Esophagus muscularis mucosa (tissue), 4 donors: ENCODE results near the gene RBMS3.

Experiments
- EP300 ChIP-seq: sonication (generic); formaldehyde crosslinking; IDR thresholded peaks from one replicate; pipeline ENCODE4 v1.6.1; 2017; ENCODE audit warnings: antibody characterized with exemption
- POLR2A ChIP-seq: fragments of 450-650 bp; IDR thresholded peaks from one replicate; pipeline ENCODE4 v1.6.1; 2017; ENCODE audit warnings: antibody characterized with exemption, moderate library complexity, mild to moderate bottlenecking, low read depth
- POLR2AphosphoS5 ChIP-seq, 2 donors: sonication (generic); formaldehyde crosslinking; IDR thresholded peaks; one replicate each; pipeline ENCODE4 v1.6.1; 2017; ENCODE audit warnings: antibody characterized with exemption in 2 of 2
- TF ChIP-seq, protein P1 (sequence below), 3 experiments: fragments of 200-600 bp in 2 of 3; fragments of 450-650 bp in 1 of 3; sonication (generic) in 2 of 3; IDR thresholded peaks; one replicate each; pipeline ENCODE4 v1.5.1; 2017 to 2019; ENCODE audit warnings: antibody characterized with exemption in 3 of 3, mild to moderate bottlenecking in 2 of 3, moderate library complexity in 1 of 3

DNA sequence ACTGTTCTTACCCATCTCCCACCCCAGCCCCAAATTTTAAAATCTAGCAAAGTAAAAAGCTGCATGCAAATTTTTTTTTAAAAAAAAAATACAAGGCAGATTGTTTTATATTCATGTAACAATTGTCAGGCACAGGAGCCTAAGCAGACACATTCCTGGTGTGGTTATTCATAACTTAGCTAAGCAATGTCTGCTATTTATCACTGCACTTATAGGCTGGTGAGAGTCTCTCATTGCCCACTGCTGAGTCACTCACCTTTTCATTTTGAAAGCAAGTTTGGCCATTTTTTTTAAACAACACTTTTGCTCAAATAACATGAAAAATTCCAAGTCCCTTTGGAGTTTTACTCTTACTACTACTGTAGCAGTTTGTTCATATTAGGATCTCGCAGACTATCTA, 413.9 kb downstream of the RBMS3 start:
- TF ChIP-seq, protein P1, sequence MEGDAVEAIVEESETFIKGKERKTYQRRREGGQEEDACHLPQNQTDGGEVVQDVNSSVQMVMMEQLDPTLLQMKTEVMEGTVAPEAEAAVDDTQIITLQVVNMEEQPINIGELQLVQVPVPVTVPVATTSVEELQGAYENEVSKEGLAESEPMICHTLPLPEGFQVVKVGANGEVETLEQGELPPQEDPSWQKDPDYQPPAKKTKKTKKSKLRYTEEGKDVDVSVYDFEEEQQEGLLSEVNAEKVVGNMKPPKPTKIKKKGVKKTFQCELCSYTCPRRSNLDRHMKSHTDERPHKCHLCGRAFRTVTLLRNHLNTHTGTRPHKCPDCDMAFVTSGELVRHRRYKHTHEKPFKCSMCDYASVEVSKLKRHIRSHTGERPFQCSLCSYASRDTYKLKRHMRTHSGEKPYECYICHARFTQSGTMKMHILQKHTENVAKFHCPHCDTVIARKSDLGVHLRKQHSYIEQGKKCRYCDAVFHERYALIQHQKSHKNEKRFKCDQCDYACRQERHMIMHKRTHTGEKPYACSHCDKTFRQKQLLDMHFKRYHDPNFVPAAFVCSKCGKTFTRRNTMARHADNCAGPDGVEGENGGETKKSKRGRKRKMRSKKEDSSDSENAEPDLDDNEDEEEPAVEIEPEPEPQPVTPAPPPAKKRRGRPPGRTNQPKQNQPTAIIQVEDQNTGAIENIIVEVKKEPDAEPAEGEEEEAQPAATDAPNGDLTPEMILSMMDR (IDR thresholded peaks at IDR 0.05) = no peak
- no peak for TF ChIP-seq POLR2A
- TF ChIP-seq POLR2AphosphoS5 (IDR thresholded peaks at IDR 0.05) = peak; percentile 17 to 92
- no peak for TF ChIP-seq EP300
